Aorta (tissue), 5 donors: ENCODE results near the gene LGALS9C. TPM values are rescaled to one million over a fixed set of nuclear protein-coding genes. Genes with fewer than 3 reads are reported as not detected.
"Not testable (repeated sequence)": the region's sequence is repeated elsewhere in the genome, so short reads cannot be mapped to it uniquely, and the experiment has no call there.

Experiments
- ATAC-seq: fragments of 200-7000 bp; cut with Tn5 transposase; one replicate; pipeline ENCODE4 v1.9.1; 2022; ENCODE audit warnings: moderate library complexity; ENCODE audit not compliant: low FRiP score
- DNase-seq, 2 donors: peaks; one replicate each; pipeline ENCODE4 v3.0.0-alpha.2; 2020
- H3K27ac ChIP-seq, 2 donors: one replicate each; pipeline ENCODE4 v1.5.1; 2013; ENCODE audit warnings: low read length in 2 of 2, mild to moderate bottlenecking in 2 of 2, moderate library complexity in 2 of 2, control low read depth in 1 of 2, inconsistent platforms in 1 of 2, low read depth in 1 of 2
- H3K27me3 ChIP-seq, 2 donors: one replicate each; pipeline ENCODE4 v1.6.1; 2013; ENCODE audit warnings: control low read depth in 1 of 2, low read length in 1 of 2, mild to moderate bottlenecking in 1 of 2, moderate library complexity in 1 of 2; ENCODE audit not compliant: insufficient read depth in 2 of 2, control insufficient read depth in 1 of 2
- H3K36me3 ChIP-seq, 2 donors: one replicate each; pipeline ENCODE4 v1.6.1; 2013; ENCODE audit warnings: control low read depth in 1 of 2, low read length in 1 of 2, mild to moderate bottlenecking in 1 of 2; ENCODE audit not compliant: insufficient read depth in 2 of 2, control insufficient read depth in 1 of 2
- H3K4me1 ChIP-seq, 2 donors: one replicate each; pipeline ENCODE4 v1.6.1; 2013; ENCODE audit warnings: low read length in 2 of 2, control low read depth in 1 of 2, mild to moderate bottlenecking in 1 of 2, moderate library complexity in 1 of 2; ENCODE audit not compliant: insufficient read depth in 2 of 2, control insufficient read depth in 1 of 2
- H3K4me3 ChIP-seq, 2 donors: one replicate each; pipeline ENCODE4 v1.5.1; 2013; ENCODE audit warnings: low read length in 2 of 2, control low read depth in 1 of 2, mild to moderate bottlenecking in 1 of 2
- H3K9me3 ChIP-seq: one replicate; pipeline ENCODE4 v1.6.1; 2013; ENCODE audit warnings: mild to moderate bottlenecking, low read length; ENCODE audit not compliant: control insufficient read depth
- WGBS, 2 donors: extraction: QIAGEN DNeasy Blood & Tissue Kit; methylation state at CpG; one replicate each; pipeline ENCODE4 v1.1.7; 2013; 5-methylcytosine and 5-hydroxymethylcytosine counted together
- intact Hi-C, 2 donors: fragments of 100-400 bp; cut with DNase I; formaldehyde crosslinking; loops; one replicate each; pipeline versions ENCODE4 v1.14.2 to v1.15.0; 2022
- polyA plus RNA-seq, 2 donors: library from polyadenylated mRNA; stranded (reverse); fragments of 200-250 nt; gene quantifications; one replicate each; pipeline ENCODE4 v1.2.3, GENCODE V29; 2013
- total RNA-seq, 2 donors: library from RNA; stranded (reverse); fragmentation: NEBNext Ultra II Directional; extraction: Animal tissue kit (Norgen Biotek cat#: 25700); gene quantifications; one replicate each; pipeline ENCODE4 v1.2.1, GENCODE V29; 2021
- donor health status: healthy with polysubstance abuse.
- donor health status: Bipolar disorder and iron deficiency.
- donor health status: DM: no; HTN: no; CAD: no.
- donor health status: DM: no; HTN: no; CAD: no.
- donor health status: DM: yes; HTN: yes; CAD: no.

The LGALS9C gene
- total and polyA plus RNA-seq, 4 donors: 0.18 to 1.5 TPM; not detected in 2

DNA sequence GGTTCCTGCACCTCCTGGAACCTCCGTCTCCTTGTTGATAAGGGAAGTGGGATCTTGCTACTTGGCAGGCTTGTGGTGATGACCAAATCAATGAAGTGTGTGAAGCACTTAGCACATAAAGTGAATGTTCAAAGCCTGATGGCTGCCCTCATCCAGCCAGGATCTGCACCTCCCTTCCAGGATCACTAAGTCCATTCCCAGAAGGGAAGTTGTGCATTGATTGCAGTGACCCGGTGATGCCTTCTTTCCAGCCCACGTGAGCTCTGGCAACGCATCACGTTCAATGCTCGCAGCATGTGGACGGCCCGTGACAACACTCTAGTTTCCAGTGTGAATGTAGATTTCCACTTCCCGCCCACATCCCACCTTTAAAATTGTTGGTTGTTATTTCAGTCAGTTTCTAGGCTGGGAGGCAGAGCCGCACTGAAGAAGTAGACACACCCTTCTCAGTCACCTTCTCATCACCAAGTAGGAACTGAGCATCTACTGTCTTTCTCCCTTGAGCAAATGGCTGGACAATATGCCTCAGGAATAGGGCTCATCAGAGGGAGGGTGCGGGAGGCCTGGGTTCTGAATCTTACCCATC, 6.2 kb upstream of the LGALS9C start:
- H3K27ac ChIP-seq, intact Hi-C loops, DNase-seq, H3K4me3 ChIP-seq, ATAC-seq, H3K9me3 ChIP-seq, H3K27me3 ChIP-seq, H3K4me1 ChIP-seq, H3K36me3 ChIP-seq: not testable (repeated sequence)
- 67 to 76% methylated on average over 5 to 7 of the region's 11 CpGs for WGBS, 2 donors

DNA sequence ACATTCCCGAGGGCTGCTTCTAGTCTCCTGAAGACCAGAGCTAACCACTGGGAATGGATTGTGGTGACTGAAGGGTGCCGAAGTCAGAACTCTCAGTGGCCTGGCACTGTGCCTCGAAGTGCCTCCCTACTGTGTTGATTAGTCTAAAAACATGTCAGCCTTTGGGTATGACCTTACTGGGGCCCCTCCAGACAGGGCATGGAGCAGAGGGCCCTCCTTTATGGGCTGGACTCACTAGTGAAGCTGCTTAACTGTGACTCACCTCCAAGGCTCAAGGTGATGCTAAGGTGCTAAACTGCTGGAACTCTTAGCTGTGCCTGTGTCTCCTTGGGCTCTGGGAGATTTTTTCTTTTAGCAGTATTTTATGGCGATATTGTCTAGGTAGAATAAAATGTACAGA, 2.6 kb upstream of the LGALS9C start:
- H3K4me1 ChIP-seq, H3K9me3 ChIP-seq, ATAC-seq, H3K27ac ChIP-seq, H3K27me3 ChIP-seq, DNase-seq, intact Hi-C loops, H3K4me3 ChIP-seq, H3K36me3 ChIP-seq: not testable (repeated sequence)
- 53 to 60% methylated on average over 2 to 3 of the region's 4 CpGs for WGBS, 2 donors

DNA sequence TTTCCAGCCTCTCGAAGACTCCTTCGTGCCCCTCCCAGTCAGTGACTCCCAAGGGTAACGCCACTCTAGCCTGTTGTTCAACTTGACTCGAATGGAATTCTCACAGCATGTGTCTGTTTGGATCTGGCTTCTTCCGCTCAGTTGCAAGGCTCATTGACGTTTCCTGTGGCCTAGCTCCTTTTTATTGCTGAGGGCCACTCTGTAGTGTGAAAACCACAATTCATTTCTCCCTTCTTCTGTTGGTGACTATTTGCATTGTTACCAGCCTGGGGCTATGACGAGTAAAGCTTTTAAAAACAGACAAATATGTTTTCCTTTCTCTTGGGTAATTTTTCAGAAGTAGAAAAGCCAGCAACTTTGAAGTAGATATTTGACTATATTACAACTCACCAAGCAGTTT, 1.8 kb upstream of the LGALS9C start:
- H3K27me3 ChIP-seq, H3K36me3 ChIP-seq, ATAC-seq, H3K4me1 ChIP-seq, H3K9me3 ChIP-seq, intact Hi-C loops, DNase-seq, H3K27ac ChIP-seq, H3K4me3 ChIP-seq: not testable (repeated sequence)
- 49 to 58% methylated on average over 7 of the region's 7 CpGs for WGBS, 2 donors

DNA sequence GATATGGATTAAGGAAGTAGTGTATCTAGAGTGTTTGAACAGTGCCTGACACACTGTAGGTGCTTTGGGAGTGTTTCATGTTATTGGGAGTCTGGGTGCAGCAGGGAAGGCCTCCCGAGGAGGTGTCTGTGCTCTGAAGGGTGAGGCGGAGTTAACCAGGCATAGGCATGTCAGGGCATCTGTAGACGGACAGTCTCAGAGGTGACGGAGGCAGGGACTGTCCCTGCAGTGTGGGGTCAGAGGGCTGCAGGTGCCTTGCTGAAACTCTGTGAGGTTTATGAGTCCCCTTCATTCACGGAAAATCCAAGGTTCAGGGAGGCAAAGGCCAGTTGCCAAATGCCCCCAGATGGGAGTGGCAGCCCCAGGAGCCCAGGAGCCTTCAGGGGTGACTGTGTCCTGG, 778 bp downstream of the LGALS9C start:
- H3K36me3 ChIP-seq, H3K4me1 ChIP-seq, intact Hi-C loops, H3K9me3 ChIP-seq, H3K4me3 ChIP-seq, DNase-seq, H3K27ac ChIP-seq, H3K27me3 ChIP-seq, ATAC-seq: not testable (repeated sequence)
- 84 to 92% methylated on average over 2 to 3 of the region's 5 CpGs for WGBS, 2 donors

DNA sequence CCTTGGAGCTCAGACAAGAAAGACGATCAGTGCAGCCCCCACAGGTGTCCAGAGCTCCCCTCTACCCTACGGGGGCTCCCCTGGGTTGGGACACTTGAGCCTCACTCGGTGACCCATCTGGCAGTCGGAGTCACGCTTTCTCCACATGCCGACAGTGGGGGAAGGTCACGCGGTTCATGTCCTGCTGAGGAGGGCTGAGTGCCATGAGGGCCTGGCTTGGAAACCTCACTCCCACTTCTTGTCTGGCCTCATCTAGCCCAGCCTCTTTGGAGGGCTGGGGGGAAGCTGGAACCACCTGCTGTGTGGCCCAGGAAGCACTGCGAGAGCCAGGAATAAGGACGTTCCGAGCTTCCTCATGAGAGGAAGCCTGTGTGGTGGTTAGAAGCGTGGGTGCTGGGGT, 1.8 kb downstream of the LGALS9C start:
- H3K27me3 ChIP-seq, ATAC-seq, H3K36me3 ChIP-seq, H3K27ac ChIP-seq, H3K4me1 ChIP-seq, H3K9me3 ChIP-seq, DNase-seq, H3K4me3 ChIP-seq, intact Hi-C loops: not testable (repeated sequence)
- WGBS, 2 donors: 70 to 74% methylated on average over 5 to 7 of the region's 12 CpGs

DNA sequence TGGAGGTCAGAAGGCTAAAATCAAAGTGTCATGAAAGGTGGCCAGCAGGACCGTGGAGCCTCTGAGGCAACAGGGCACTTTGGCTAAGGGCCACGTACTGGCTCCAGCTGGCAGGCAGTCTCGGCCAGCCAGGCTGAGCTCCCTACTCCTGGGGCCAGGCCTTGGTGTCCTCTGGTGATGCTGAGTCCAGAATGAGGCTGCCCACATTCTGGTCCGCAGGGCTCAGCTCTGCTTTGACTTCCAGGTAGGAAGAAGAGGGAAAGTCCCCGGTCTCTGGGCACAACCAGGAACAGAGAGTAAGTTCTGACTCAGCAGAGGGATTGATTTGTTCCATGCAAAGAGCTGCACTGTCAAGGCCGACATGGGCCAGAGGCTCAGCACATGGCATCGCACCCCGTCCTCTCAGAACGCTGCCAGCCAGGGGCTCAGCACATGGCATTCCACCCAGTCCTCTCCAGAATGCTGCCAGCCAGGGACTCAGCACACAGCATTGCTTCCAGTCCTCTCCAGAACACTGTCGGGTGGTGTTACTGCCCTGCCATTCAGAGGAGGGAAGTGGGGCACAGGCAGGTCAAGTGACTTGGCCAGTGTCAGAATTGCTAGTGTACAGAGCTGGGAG, 2.5 kb downstream of the LGALS9C start:
- H3K36me3 ChIP-seq, H3K4me3 ChIP-seq, ATAC-seq, H3K4me1 ChIP-seq, H3K27ac ChIP-seq, DNase-seq, intact Hi-C loops, H3K9me3 ChIP-seq, H3K27me3 ChIP-seq: not testable (repeated sequence)
- WGBS, 2 donors: 28% methylated on average over 6 of the region's 10 CpGs

DNA sequence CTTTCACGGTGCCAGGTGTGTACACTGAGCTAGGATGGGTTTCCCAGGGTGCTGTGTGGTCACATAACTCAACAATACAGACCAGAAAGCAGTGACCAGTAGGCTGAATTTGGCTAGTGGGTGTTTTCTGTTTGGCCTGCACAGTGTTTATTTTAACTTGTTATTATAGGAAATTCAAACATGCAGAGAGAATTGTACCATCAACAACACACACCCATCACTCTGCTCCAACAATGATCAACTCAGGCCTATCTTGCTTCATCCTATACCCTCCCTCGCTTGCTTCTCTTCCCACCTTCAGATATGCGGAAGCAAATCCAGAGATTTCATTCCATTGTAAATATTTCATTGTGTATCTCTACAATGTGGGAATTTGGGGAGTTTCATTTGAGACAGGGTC, 5.2 kb downstream of the LGALS9C start:
- DNase-seq, H3K27me3 ChIP-seq, H3K27ac ChIP-seq, ATAC-seq, H3K9me3 ChIP-seq, H3K4me3 ChIP-seq, intact Hi-C loops, H3K36me3 ChIP-seq, H3K4me1 ChIP-seq: not testable (repeated sequence)
- WGBS, 2 donors: 94 to 100% methylated on average over 1 to 2 of the region's 3 CpGs

DNA sequence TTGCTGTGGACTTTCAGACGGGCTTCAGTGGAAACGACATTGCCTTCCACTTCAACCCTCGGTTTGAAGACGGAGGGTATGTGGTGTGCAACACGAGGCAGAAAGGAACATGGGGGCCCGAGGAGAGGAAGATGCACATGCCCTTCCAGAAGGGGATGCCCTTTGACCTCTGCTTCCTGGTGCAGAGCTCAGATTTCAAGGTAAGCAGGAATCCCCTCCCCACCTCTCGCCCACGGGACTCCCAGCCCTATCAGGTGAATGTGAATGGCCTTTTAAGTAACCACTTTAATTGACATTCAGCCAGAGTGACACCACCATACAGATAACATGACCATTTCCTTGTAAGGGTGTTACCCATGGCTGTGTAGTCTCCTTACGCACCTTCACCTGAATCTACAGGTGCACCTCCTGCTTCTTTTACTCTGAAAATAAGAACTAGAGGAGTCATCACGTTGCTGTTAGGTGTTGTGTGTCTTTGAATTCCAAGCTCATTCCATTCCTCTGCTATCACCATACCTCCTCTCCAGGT, 9.4 kb downstream of the LGALS9C start:
- intact Hi-C loops, H3K27me3 ChIP-seq, H3K36me3 ChIP-seq, DNase-seq, H3K4me1 ChIP-seq, H3K27ac ChIP-seq, ATAC-seq, H3K9me3 ChIP-seq, H3K4me3 ChIP-seq: not testable (repeated sequence)
- 33 to 77% methylated on average over 2 to 6 of the region's 10 CpGs for WGBS, 2 donors

DNA sequence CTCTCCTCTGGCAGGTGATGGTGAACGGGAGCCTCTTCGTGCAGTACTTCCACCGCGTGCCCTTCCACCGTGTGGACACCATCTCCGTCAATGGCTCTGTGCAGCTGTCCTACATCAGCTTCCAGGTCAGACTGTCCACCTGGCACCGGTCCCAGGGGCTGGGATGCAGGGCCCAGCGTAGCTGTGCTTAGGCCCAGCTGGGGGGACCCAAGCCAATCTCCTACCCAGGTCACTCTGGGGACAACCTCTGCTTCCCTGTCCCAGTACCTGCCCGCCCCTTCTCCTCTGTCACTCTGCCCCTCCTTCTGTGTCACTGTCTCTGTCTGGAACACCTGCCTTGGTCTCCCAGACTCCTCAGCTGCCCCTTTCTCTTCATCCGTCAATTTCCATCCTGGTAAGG, 11.0 kb downstream of the LGALS9C start:
- DNase-seq, H3K36me3 ChIP-seq, H3K4me3 ChIP-seq, ATAC-seq, intact Hi-C loops, H3K9me3 ChIP-seq, H3K4me1 ChIP-seq, H3K27ac ChIP-seq, H3K27me3 ChIP-seq: not testable (repeated sequence)
- WGBS, 2 donors: 77 to 91% methylated on average over 3 of the region's 10 CpGs
